Rectal smooth muscle tissue (tissue), 1 donor: ENCODE data around the gene ELP2.
"Not testable (repeated sequence)": the region's sequence is repeated elsewhere in the genome, so short reads cannot be mapped to it uniquely, and the experiment has no call there.

ENCODE experiments used
- H3K27ac ChIP-seq: one replicate; pipeline ENCODE4 v1.7.0; 2013; ENCODE audit warnings: low read depth, low read length, inconsistent platforms
- H3K27me3 ChIP-seq: one replicate; pipeline ENCODE4 v1.7.0; 2013; ENCODE audit warnings: low read length; ENCODE audit not compliant: control insufficient read depth, insufficient read depth
- H3K36me3 ChIP-seq: one replicate; pipeline ENCODE4 v1.7.0; 2013; ENCODE audit warnings: low read length; ENCODE audit not compliant: control insufficient read depth, insufficient read depth
- H3K4me1 ChIP-seq: one replicate; pipeline ENCODE4 v1.7.0; 2013; ENCODE audit warnings: low read length; ENCODE audit not compliant: control insufficient read depth, insufficient read depth
- H3K4me3 ChIP-seq: one replicate; pipeline ENCODE4 v1.7.0; 2013; ENCODE audit warnings: low read length
- H3K9ac ChIP-seq: one replicate; pipeline ENCODE4 v1.7.0; 2013; ENCODE audit warnings: low read length

The ELP2 gene

GRCh38 chr18:36129300-36130038 lies at the start of gene ELP2, which contains the start of gene SLC39A6:
Gene ELP2, plus strand, starts transcription at chr18:36129899. Its CDS starts 35 bp downstream, at chr18:36129934.
Gene SLC39A6, minus strand, starts transcription at chr18:36129340. Its CDS starts 2,333 bp downstream, at chr18:36127007.
- H3K27me3 ChIP-seq: no peaks in the 10 kb centered on the region
- H3K36me3 ChIP-seq: peaks cover 2% of the 10 kb centered on the region
- H3K9ac ChIP-seq: peak within 1 kb of the TSS; percentile 91
- peaks cover 10% of the 10 kb centered on the region for H3K4me1 ChIP-seq
- H3K27ac ChIP-seq: peak within 1 kb of the TSS; percentile 96
- peak within 1 kb of the TSS; percentile 99 for H3K4me3 ChIP-seq

- H3K4me1 ChIP-seq, H3K4me3 ChIP-seq, H3K27ac ChIP-seq, H3K27me3 ChIP-seq, H3K36me3 ChIP-seq, H3K9ac ChIP-seq: not testable (repeated sequence)
These were observed 48.6 kb upstream of the ELP2 start for GRCh38 chr18:36081118-36081517.

- no peak overlapping the region for H3K27ac ChIP-seq
- H3K9ac ChIP-seq: no peak overlapping the region
- H3K4me1 ChIP-seq: no peaks in the 10 kb centered on the region
- no peak overlapping the region for H3K4me3 ChIP-seq
- H3K36me3 ChIP-seq: no peaks in the 10 kb centered on the region
- no peaks in the 10 kb centered on the region for H3K27me3 ChIP-seq
These were observed 46.0 kb upstream of the ELP2 start for GRCh38 chr18:36083729-36084128.

GRCh38 chr18:36085195-36085594 lies 44.5 kb upstream of the ELP2 start:
- H3K4me1 ChIP-seq: no peaks in the 10 kb centered on the region
- H3K27me3 ChIP-seq: no peaks in the 10 kb centered on the region
- H3K4me3 ChIP-seq: no peak overlapping the region
- no peak overlapping the region for H3K9ac ChIP-seq
- H3K27ac ChIP-seq: no peak overlapping the region
- H3K36me3 ChIP-seq: no peaks in the 10 kb centered on the region

GRCh38 chr18:36086186-36086585 lies 43.5 kb upstream of the ELP2 start:
- Histone ChIP-seq H3K4me1 (no peaks in the 10 kb centered on the region), H3K27me3 (no peaks in the 10 kb centered on the region), H3K4me3 (no peak overlapping the region), H3K27ac (no peak overlapping the region), H3K36me3 (no peaks in the 10 kb centered on the region), H3K9ac (no peak overlapping the region)

- no peaks in the 10 kb centered on the region for H3K36me3 ChIP-seq
- no peak overlapping the region for H3K4me3 ChIP-seq
- no peak overlapping the region for H3K9ac ChIP-seq
- no peak overlapping the region for H3K27ac ChIP-seq
- no peaks in the 10 kb centered on the region for H3K4me1 ChIP-seq
- no peaks in the 10 kb centered on the region for H3K27me3 ChIP-seq
These were observed 41.4 kb upstream of the ELP2 start for GRCh38 chr18:36088256-36088655.

GRCh38 chr18:36089001-36089400 lies 40.7 kb upstream of the ELP2 start:
- Histone ChIP-seq H3K4me1 (no peaks in the 10 kb centered on the region), H3K4me3 (no peak overlapping the region), H3K27me3 (no peaks in the 10 kb centered on the region)

GRCh38 chr18:36092116-36092515 lies 37.6 kb upstream of the ELP2 start:
- H3K36me3 ChIP-seq, H3K9ac ChIP-seq, H3K4me3 ChIP-seq, H3K27ac ChIP-seq, H3K27me3 ChIP-seq, H3K4me1 ChIP-seq: not testable (repeated sequence)

More at GRCh38 chr18:36089001-36089400, 40.7 kb upstream of the ELP2 start:
- Histone ChIP-seq H3K9ac (no peak overlapping the region), H3K36me3 (no peaks in the 10 kb centered on the region), H3K27ac (no peak overlapping the region)

GRCh38 chr18:36094431-36094830 lies 35.3 kb upstream of the ELP2 start:
- H3K36me3 ChIP-seq: no peaks in the 10 kb centered on the region
- H3K27me3 ChIP-seq: no peaks in the 10 kb centered on the region
- no peak overlapping the region for H3K4me3 ChIP-seq
- no peaks in the 10 kb centered on the region for H3K4me1 ChIP-seq
- no peak overlapping the region for H3K9ac ChIP-seq
- H3K27ac ChIP-seq: no peak overlapping the region

- no peaks in the 10 kb centered on the region for H3K36me3 ChIP-seq
- no peak overlapping the region for H3K27ac ChIP-seq
- no peaks in the 10 kb centered on the region for H3K4me1 ChIP-seq
- H3K4me3 ChIP-seq: no peak overlapping the region
- no peak overlapping the region for H3K9ac ChIP-seq
- H3K27me3 ChIP-seq: no peaks in the 10 kb centered on the region
These were observed 33.7 kb upstream of the ELP2 start for GRCh38 chr18:36095936-36096519.

GRCh38 chr18:36096955-36097354 lies 32.7 kb upstream of the ELP2 start:
- no peak overlapping the region for H3K4me3 ChIP-seq
- no peaks in the 10 kb centered on the region for H3K4me1 ChIP-seq
- H3K27me3 ChIP-seq: no peaks in the 10 kb centered on the region
- no peaks in the 10 kb centered on the region for H3K36me3 ChIP-seq
- H3K9ac ChIP-seq: no peak overlapping the region
- H3K27ac ChIP-seq: no peak overlapping the region

- H3K27me3 ChIP-seq: no peaks in the 10 kb centered on the region
- no peaks in the 10 kb centered on the region for H3K36me3 ChIP-seq
- H3K4me1 ChIP-seq: no peaks in the 10 kb centered on the region
- H3K9ac ChIP-seq: no peak overlapping the region
- no peak overlapping the region for H3K4me3 ChIP-seq
- no peak overlapping the region for H3K27ac ChIP-seq
These were observed 30.4 kb upstream of the ELP2 start for GRCh38 chr18:36099311-36099710.

- no peak overlapping the region for H3K9ac ChIP-seq
- no peaks in the 10 kb centered on the region for H3K36me3 ChIP-seq
- H3K27ac ChIP-seq: no peak overlapping the region
- no peak overlapping the region for H3K4me3 ChIP-seq
- no peaks in the 10 kb centered on the region for H3K4me1 ChIP-seq
- no peaks in the 10 kb centered on the region for H3K27me3 ChIP-seq
These were observed 27.8 kb upstream of the ELP2 start for GRCh38 chr18:36101943-36102342.
